ENCODE data around the gene ECSCR.

DNA sequence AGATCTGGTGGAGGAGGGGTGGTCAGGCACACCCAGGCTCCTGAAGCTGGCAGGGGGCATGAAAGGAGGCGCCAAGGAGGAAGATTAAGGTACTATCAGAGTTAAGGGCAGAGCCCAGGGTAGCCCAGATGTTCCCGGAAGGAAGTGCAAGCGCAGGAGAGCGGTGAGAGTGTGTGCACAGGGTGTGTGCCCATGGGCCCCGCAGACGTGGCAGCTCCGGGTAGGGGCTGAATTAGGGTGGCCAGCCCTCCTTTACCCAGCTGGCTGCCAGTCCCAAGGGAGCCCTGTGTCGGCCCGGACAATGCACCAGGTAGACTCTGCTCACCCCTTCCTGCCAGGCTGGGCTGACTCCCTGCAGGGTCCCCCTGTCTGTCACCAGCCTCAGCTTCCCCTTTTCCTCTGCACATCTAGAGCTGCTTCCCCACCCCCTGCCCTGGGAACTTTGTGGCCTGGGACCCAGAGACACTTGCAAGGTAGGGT, 8.3 kb upstream of the ECSCR start, which contains the start of gene SMIM33:
- TF ChIP-seq EP300 (IDR thresholded peaks at IDR 0.05): no peak
- TF ChIP-seq, protein P1, sequence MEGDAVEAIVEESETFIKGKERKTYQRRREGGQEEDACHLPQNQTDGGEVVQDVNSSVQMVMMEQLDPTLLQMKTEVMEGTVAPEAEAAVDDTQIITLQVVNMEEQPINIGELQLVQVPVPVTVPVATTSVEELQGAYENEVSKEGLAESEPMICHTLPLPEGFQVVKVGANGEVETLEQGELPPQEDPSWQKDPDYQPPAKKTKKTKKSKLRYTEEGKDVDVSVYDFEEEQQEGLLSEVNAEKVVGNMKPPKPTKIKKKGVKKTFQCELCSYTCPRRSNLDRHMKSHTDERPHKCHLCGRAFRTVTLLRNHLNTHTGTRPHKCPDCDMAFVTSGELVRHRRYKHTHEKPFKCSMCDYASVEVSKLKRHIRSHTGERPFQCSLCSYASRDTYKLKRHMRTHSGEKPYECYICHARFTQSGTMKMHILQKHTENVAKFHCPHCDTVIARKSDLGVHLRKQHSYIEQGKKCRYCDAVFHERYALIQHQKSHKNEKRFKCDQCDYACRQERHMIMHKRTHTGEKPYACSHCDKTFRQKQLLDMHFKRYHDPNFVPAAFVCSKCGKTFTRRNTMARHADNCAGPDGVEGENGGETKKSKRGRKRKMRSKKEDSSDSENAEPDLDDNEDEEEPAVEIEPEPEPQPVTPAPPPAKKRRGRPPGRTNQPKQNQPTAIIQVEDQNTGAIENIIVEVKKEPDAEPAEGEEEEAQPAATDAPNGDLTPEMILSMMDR (IDR thresholded peaks at IDR 0.05): no peak
- TF ChIP-seq POLR2A (IDR thresholded peaks at IDR 0.05): no peak
